B cell (primary cell): ENCODE measurements around the gene LANCL2. TPM values are rescaled to one million over a fixed set of nuclear protein-coding genes. Genes with fewer than 3 reads are reported as not detected.

Experiments used
- ATAC-seq: fragments of 200-7000 bp; cut with Tn5 transposase; one replicate; pipeline ENCODE4 v1.10.0; 2021; ENCODE audit warnings: low read depth, mild to moderate bottlenecking, moderate number of reproducible peaks, moderate library complexity
- CTCF ChIA-PET: fragments of 350-600 bp; sonication (Branson Sonifier 250); formaldehyde crosslinking; loops from one replicate; lab custom pipeline; 2021; ENCODE audit warnings: antibody characterized with exemption, inconsistent platforms; lab: Charles Lee
- POLR2A ChIA-PET: fragments of 350-600 bp; sonication (Branson Sonifier 250); formaldehyde crosslinking; loops from one replicate; lab custom pipeline; 2021; ENCODE audit warnings: antibody characterized with exemption; lab: Charles Lee
- DNase-seq: peaks from one replicate; pipeline ENCODE4 v3.0.0; 2013
- H2AFZ ChIP-seq: 2 replicates; pipeline ENCODE4 v1.6.1; 2012; ENCODE audit warnings: mild to moderate bottlenecking, low read depth, low read length; ENCODE audit not compliant: insufficient read depth, poor library complexity, severe bottlenecking
- H3K27ac ChIP-seq, 2 donors: 1 replicate in 1 of 2; 2 replicates in 1 of 2; pipeline ENCODE4 v1.5.1; 2012 to 2013; ENCODE audit warnings: low read length in 2 of 2, mild to moderate bottlenecking in 2 of 2, moderate library complexity in 1 of 2
- H3K27me3 ChIP-seq, 4 experiments: fragments of 200-600 bp in 1 of 4; sonication (generic) in 1 of 4; replicated peaks in 1 of 4; 1 replicate in 2 of 4; 2 replicates in 2 of 4; pipeline versions ENCODE4 v1.6.1 to v1.7.0; 2013 to 2016; ENCODE audit warnings: low read length in 3 of 4, mild to moderate bottlenecking in 2 of 4, mixed read lengths in 1 of 4, moderate library complexity in 1 of 4; ENCODE audit not compliant: insufficient read depth in 4 of 4, control insufficient read depth in 3 of 4; ENCODE audit errors: control extremely low read depth in 1 of 4
- H3K36me3 ChIP-seq, 2 experiments: replicated peaks in 1 of 2; 1 replicate in 1 of 2; 2 replicates in 1 of 2; pipeline versions ENCODE4 v1.6.1 to v1.7.1; 2013; ENCODE audit warnings: low read length in 1 of 2; ENCODE audit not compliant: insufficient read depth in 2 of 2, control insufficient read depth in 1 of 2; ENCODE audit errors: control extremely low read depth in 1 of 2, extremely low read depth in 1 of 2
- H3K4me1 ChIP-seq, 2 donors: fragments of 200-600 bp in 1 of 2; sonication (generic) in 1 of 2; 1 replicate in 1 of 2; 2 replicates in 1 of 2; pipeline versions ENCODE4 v1.5.1 to v1.6.1; 2013 to 2017; ENCODE audit warnings: low read length in 2 of 2; ENCODE audit not compliant: control insufficient read depth in 2 of 2, insufficient read depth in 2 of 2
- H3K4me2 ChIP-seq: replicated peaks from 2 replicates; pipeline ENCODE3; 2012; ENCODE audit warnings: mild to moderate bottlenecking, low read depth, low read length; ENCODE audit not compliant: poor library complexity, severe bottlenecking
- H3K4me3 ChIP-seq, 5 experiments: fragments of 200-600 bp in 1 of 5; sonication (generic) in 1 of 5; 1 replicate in 3 of 5; 2 replicates in 2 of 5; pipeline versions ENCODE4 v1.5.1 to v1.7.0; 2011 to 2016; ENCODE audit warnings: low read length in 4 of 5, mild to moderate bottlenecking in 4 of 5, low read depth in 2 of 5, control low read depth in 1 of 5, moderate library complexity in 1 of 5; ENCODE audit not compliant: insufficient read depth in 1 of 5; ENCODE audit errors: control extremely low read depth in 1 of 5, extremely low read depth in 1 of 5
- H3K79me2 ChIP-seq: fragments of 200-600 bp; sonication (generic); one replicate; pipeline ENCODE4 v1.6.0; 2016; ENCODE audit warnings: low read length; ENCODE audit not compliant: control insufficient read depth, insufficient read depth
- H3K9ac ChIP-seq: fragments of 200-600 bp; sonication (generic); 2 replicates; pipeline ENCODE4 v1.6.1; 2017; ENCODE audit warnings: mild to moderate bottlenecking, low read length, moderate library complexity
- H3K9me3 ChIP-seq, 3 donors: one replicate each; pipeline versions ENCODE4 v1.6.1 to v1.7.1; 2013; ENCODE audit warnings: low read length in 2 of 3; ENCODE audit not compliant: control insufficient read depth in 2 of 3, insufficient read depth in 1 of 3; ENCODE audit errors: control extremely low read depth in 1 of 3
- H4K20me1 ChIP-seq: 2 replicates; pipeline ENCODE4 v1.6.0; 2012; ENCODE audit warnings: mild to moderate bottlenecking, low read length; ENCODE audit not compliant: insufficient read depth, control insufficient read depth, poor library complexity, severe bottlenecking
- H3K27ac Mint-ChIP-seq: one replicate; pipeline ENCODE4 v1.8.0; 2021; ENCODE audit warnings: mixed read lengths
- H3K27me3 Mint-ChIP-seq: one replicate; pipeline ENCODE4 v1.8.0; 2021; ENCODE audit warnings: mixed read lengths
- H3K4me1 Mint-ChIP-seq: one replicate; pipeline ENCODE4 v1.8.0; 2021; ENCODE audit warnings: mixed read lengths
- H3K4me3 Mint-ChIP-seq: one replicate; pipeline ENCODE4 v1.8.0; 2021; ENCODE audit warnings: mixed read lengths
- H3K9me3 Mint-ChIP-seq: one replicate; pipeline ENCODE4 v1.8.0; 2022; ENCODE audit warnings: mixed read lengths; ENCODE audit not compliant: insufficient read depth
- CTCF ChIP-seq: fragments of 200-600 bp; IDR thresholded peaks from one replicate; pipeline ENCODE4 v1.8.0; 2022; ENCODE audit warnings: antibody characterized with exemption, mild to moderate bottlenecking
- EZH2 ChIP-seq: IDR thresholded peaks from 2 replicates; pipeline ENCODE4 v1.6.1; 2012; ENCODE audit warnings: borderline replicate concordance, low read depth, mild to moderate bottlenecking, moderate library complexity, low read length; ENCODE audit not compliant: insufficient read depth, poor library complexity, severe bottlenecking
- WGBS: methylation state at CpG from one replicate; pipeline ENCODE4 v1.1.5; 2013; ENCODE audit warnings: missing lambda C conversion rate; ENCODE audit not compliant: insufficient coverage; 5-methylcytosine and 5-hydroxymethylcytosine counted together
- intact Hi-C: fragments of 100-400 bp; cut with micrococcal nuclease; formaldehyde crosslinking; loops from one replicate; pipeline ENCODE4 v1.10.0; 2022
- polyA minus RNA-seq: library from RNA; depleted of rRNA, polyadenylated mRNA; stranded (reverse); fragments of >200 nt; gene quantifications from 2 replicates; pipeline ENCODE4 v1.2.3, GENCODE V29; 2012
- polyA plus RNA-seq: library from polyadenylated mRNA; depleted of rRNA; stranded (reverse); fragments of >200 nt; gene quantifications from 2 replicates; pipeline ENCODE4 v1.2.3, GENCODE V29; 2012
- total RNA-seq, 2 donors: library from RNA; stranded (reverse); fragments of 120-200 nt in 1 of 2; gene quantifications; 1 replicate in 1 of 2; 2 replicates in 1 of 2; pipeline versions ENCODE4 v1.2.3 to v1.2.4, GENCODE V29; 2013 to 2022

Gene LANCL2, protein sequence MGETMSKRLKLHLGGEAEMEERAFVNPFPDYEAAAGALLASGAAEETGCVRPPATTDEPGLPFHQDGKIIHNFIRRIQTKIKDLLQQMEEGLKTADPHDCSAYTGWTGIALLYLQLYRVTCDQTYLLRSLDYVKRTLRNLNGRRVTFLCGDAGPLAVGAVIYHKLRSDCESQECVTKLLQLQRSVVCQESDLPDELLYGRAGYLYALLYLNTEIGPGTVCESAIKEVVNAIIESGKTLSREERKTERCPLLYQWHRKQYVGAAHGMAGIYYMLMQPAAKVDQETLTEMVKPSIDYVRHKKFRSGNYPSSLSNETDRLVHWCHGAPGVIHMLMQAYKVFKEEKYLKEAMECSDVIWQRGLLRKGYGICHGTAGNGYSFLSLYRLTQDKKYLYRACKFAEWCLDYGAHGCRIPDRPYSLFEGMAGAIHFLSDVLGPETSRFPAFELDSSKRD
- total RNA-seq (8.1 and 9.3 TPM in 2 replicates), polyA plus RNA-seq (3.5 and 5.7 TPM in 2 replicates), polyA minus RNA-seq (7.0 and 8.6 TPM in 2 replicates)
- 7.4 TPM for total RNA-seq (2013)

DNA sequence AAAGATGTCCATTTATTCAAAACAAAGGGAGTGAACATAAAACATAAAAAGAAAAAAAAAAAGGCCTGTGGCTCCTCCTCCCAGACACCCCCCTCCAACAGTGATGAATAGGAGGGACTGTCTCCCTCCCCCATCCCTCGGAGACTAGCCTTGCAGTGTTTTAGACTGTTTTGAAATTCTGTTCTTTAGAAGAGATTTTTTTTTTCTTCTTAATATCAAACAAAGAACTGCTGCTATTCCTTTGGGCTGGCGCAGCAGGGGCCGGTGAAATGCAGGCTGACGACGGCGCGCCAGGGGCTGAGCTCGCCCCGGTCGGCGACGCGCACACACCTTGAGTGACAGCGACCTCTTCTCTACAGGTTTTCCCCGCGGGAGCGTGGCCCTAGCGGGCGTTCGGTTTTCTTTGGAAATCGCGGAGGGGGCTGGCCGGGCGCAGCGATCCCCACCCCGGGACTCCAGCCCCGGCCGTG lies at the start of gene LANCL2:
TSS of gene LANCL2 (plus strand) at position 133 of the 470 bp plus-strand sequence. CDS start 689 bp downstream, outside the sequence.
- Histone ChIP-seq H3K4me2 (peak within 1 kb of the TSS; percentile 82), H3K4me1 (peaks cover 13 to 22% of the 10 kb centered on the region in 2 donors), H3K9me3 (no peaks in the 10 kb centered on the region), H3K27ac (peak within 1 kb of the TSS; percentile 96 to 98), H3K9ac (peak within 1 kb of the TSS; percentile 100), H3K4me3 (peak within 1 kb of the TSS; percentile 80 to 99 (median 92)), H2AFZ (peak within 1 kb of the TSS; percentile 98), H3K79me2 (peaks cover 30% of the 10 kb centered on the region), H3K36me3 (no peaks in the 10 kb centered on the region), H4K20me1 (no peaks in the 10 kb centered on the region), H3K27me3 (peaks cover 0 to 3% (median 0%) of the 10 kb centered on the region in 4 experiments)
- peak; percentile 0 for ATAC-seq
- Mint-ChIP-seq H3K27ac (peak within 1 kb of the TSS; percentile 100), H3K27me3 (peaks cover 7% of the 10 kb centered on the region), H3K9me3 (no peaks in the 10 kb centered on the region), H3K4me3 (peak within 1 kb of the TSS; percentile 96), H3K4me1 (peaks cover 22% of the 10 kb centered on the region)
- DNase-seq: no peak
- POLR2A ChIA-PET: interaction anchor here (0.7 to 1.7 kb wide), 10 partner anchors 17 to 741 kb away, joined by 3 to 7 read pairs (median 4); partner anchors contain the start of genes CCT6A, CHCHD2, NIPSNAP2 and PSPH
- no peak for TF ChIP-seq EZH2
- TF ChIP-seq CTCF: no peak
- WGBS: 0% methylated on average over 27 of the region's 28 CpGs
- CTCF ChIA-PET: interaction anchor here (0.8 to 1.5 kb wide), 4 partner anchors 168 to 607 kb away, joined by 3 to 4 read pairs (median 3); no protein-coding TSS in a partner anchor
- intact Hi-C loops: loop anchor here (1.0 to 5.0 kb wide), 6 partner anchors 50 to 599 kb away; partner anchors contain the start of genes NIPSNAP2 and ZNF713

- no peaks in the 10 kb centered on the region for H4K20me1 ChIP-seq
- no peak overlapping the region for H3K4me2 ChIP-seq
- no peaks in the 10 kb centered on the region for H3K4me1 ChIP-seq
- H3K9ac ChIP-seq: no peak overlapping the region
- ATAC-seq (no peak), DNase-seq (no peak)
- Mint-ChIP-seq H3K27me3 (peaks cover 16% of the 10 kb centered on the region), H3K27ac (no peak overlapping the region), H3K9me3 (no peaks in the 10 kb centered on the region), H3K4me1 (no peaks in the 10 kb centered on the region), H3K4me3 (no peak overlapping the region)
- POLR2A ChIA-PET: no interaction called here
- H3K27me3 ChIP-seq: no peaks in the 10 kb centered on the region
- intact Hi-C loops: no loop called here
- no peak overlapping the region for H3K27ac ChIP-seq
- H3K4me3 ChIP-seq: no peak overlapping the region
- no peaks in the 10 kb centered on the region for H3K79me2 ChIP-seq
- no peak overlapping the region for H2AFZ ChIP-seq
- no peaks in the 10 kb centered on the region for H3K9me3 ChIP-seq
- TF ChIP-seq CTCF (no peak), EZH2 (no peak)
- 89% methylated on average over 5 of the region's 5 CpGs for WGBS
- CTCF ChIA-PET: no interaction called here
- H3K36me3 ChIP-seq: no peaks in the 10 kb centered on the region
These were observed 39.8 kb upstream of the LANCL2 start for GRCh38 chr7:55325371-55325792.
